ENCODE results near the gene LGALS4.
"Not testable (repeated sequence)": the region's sequence is repeated elsewhere in the genome, so short reads cannot be mapped to it uniquely, and the experiment has no call there.

Gene LGALS4

GRCh38 chr19:38842439-38843174 lies 29.9 kb upstream of the LGALS4 start:
- peak; percentile 34 for DNase-seq (ENCODE audit: low read depth)

GRCh38 chr19:38841787-38842438 lies 29.2 kb upstream of the LGALS4 start:
- DNase-seq (ENCODE audit: low read depth), result peak; percentile 24

- DNase-seq (ENCODE audit: low read depth), result no peak
These were observed 28.5 kb upstream of the LGALS4 start for GRCh38 chr19:38841180-38841766.

DNA sequence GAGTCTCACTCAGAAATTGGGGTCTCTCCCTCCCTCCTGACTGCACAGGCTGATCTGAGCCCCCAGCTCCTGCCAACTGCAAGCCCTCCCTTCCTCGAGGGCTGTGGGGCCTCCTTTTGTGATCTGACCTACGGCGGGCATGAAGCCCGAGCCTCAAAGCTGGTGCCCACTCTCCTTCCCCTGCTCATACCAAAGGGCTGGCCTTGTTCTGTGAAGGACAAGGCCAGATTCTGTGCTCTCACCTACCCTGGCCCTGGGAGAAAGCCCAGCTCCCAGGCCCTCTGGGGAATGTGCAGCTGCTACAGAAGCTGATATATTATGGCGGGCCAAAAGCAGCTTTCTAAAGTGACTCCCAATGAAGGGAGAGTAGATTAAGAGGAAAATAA lies 27.8 kb upstream of the LGALS4 start:
- no peak for DNase-seq (ENCODE audit: low read depth)

DNA sequence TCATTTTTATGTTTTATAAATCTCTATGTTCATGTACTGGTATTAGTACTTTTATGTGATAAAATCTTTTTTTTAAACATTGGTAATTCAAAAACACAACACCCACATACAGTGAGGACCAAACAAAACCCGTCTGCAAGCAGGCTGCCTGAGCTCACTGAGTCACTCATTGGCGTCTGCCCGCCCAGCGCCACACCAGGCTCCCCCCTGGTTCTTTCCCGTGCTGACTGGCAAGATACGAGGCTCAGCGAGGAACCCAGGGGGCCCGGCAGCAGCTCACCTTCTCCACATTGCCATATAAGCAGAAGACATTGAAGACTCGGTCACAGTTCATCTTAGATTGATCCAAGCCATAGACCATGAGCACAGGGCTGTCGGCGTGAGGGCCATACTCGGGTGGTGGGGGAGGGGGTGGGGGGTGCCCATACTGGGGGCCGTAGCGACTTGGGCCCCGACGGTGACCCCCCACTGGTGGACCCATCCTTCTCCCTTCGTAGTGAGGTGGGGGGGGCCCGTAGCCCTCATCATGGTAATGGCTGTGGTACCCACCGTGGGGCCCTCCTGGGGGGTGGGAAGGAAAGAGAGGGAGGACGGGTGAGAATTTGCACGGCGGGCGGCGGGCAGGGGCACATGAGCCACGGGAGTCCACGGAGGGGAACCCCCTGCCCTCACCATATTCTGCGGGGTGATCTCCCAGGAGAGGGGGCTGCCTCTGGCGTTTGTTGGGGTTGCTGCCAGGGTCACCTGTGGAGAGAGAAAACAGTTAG lies 27.3 kb upstream of the LGALS4 start:
- DNase-seq (ENCODE audit: low read depth), result no peak

DNA sequence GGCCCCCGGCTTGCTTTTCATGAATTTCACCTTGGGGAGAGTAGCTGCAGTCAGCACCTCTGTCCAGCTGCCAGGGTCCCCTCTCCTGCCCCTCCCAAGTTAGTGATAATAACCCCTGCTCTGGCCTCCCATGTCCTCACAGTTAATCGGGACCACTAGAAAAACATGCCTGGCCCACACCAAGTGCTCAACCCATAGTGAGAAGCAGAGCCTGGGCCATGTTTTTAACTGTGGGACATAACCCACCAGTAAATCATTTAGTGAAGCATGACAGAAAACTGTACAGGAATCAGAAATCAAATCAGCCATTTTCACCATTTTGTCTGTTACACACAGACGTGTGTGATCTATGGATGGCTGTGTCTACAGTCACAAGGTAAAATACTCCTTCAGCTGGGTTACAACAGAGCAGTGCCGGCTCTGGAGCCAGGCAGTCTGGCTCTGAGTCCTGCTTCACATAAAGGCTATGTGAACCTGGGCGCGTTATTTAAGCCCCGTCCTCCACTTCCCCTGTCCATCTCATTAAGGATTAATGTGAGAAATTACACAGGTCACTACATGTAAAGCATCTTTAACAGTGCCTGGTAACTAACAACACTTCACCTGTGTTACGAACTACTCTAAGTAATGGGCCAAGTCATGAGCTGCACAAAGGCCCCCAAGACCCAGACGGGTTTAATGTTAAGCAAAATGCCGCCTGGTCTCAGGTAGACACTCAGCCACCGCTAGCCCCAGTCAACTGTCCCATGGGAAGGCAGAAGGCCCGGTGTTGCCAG lies 26.4 kb upstream of the LGALS4 start:
- DNase-seq (ENCODE audit: low read depth), result no peak

DNA sequence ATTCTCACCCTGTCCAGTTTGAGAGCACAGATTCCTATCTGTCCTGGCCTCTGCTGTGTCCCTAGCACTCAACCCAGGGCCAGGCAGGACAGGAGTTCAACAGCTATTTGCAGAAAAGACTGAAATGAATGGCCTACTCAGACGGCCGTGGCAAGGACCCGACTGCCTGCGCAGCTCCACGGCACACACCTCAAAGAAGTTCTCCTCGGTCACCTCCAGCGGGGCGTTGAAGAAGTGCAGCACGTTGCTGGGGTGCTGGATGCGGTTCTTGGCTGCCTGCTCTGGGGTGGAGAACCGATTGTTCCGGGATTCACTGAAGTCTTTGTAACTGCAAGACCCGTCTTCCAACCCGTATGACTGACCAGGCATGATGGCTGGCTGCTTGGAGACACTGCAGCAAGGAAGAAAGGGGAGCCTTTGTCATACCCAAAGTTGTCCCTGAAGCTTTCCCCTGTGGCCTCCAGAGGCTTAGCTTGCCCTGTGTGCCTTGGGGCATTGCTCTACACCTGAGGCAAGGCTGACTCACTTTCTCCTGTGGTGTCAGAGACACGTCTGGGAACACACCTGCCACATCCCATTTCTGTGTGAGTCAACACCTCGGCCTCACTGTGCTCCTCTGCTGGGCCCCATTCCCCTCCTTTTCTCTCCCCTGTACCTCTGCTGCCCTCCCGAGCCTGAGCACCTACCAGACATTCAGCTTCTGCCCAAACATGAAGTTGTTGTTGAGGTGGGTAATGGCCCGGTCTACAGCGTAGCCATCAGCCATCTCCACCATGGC lies 25.7 kb upstream of the LGALS4 start:
- peak; percentile 43 for DNase-seq (ENCODE audit: low read depth)

DNA sequence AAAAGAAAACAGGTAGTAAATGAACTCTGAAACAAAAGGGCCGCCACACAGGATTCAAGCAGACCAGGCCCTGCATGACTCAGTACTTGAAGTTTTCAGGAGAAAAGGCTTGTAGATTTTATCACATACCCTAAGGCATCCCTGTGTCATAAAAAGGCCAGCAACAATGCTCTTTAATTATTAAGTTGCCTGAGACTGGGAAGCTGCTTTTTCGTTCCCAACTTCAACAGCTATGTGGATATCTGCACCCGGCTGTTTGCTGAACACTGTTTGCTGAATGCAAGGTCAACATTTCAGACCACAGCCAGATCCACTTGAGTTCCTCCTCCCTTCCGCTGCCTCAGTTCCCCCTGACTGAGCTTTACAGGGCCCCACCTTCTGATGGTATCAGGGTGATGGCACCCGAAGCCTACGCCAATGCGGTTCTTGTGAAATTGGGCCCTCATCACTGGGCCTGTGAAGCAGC lies 24.9 kb upstream of the LGALS4 start:
- no peak for DNase-seq (ENCODE audit: low read depth)

- DNase-seq (ENCODE audit: low read depth), result no peak
These were observed 24.4 kb upstream of the LGALS4 start for GRCh38 chr19:38836983-38837626.

GRCh38 chr19:38836159-38836982 lies 23.6 kb upstream of the LGALS4 start:
- DNase-seq (ENCODE audit: low read depth), result no peak

- DNase-seq (ENCODE audit: low read depth), result no peak
These were observed 21.8 kb upstream of the LGALS4 start for GRCh38 chr19:38834590-38834989.

- no peak for DNase-seq (ENCODE audit: low read depth)
These were observed 21.4 kb upstream of the LGALS4 start for GRCh38 chr19:38834104-38834490.

- DNase-seq (ENCODE audit: low read depth), result no peak
These were observed 20.3 kb upstream of the LGALS4 start for GRCh38 chr19:38833092-38833425.

- DNase-seq (ENCODE audit: low read depth), result no peak
These were observed 18.4 kb upstream of the LGALS4 start for GRCh38 chr19:38831142-38831605.

DNA sequence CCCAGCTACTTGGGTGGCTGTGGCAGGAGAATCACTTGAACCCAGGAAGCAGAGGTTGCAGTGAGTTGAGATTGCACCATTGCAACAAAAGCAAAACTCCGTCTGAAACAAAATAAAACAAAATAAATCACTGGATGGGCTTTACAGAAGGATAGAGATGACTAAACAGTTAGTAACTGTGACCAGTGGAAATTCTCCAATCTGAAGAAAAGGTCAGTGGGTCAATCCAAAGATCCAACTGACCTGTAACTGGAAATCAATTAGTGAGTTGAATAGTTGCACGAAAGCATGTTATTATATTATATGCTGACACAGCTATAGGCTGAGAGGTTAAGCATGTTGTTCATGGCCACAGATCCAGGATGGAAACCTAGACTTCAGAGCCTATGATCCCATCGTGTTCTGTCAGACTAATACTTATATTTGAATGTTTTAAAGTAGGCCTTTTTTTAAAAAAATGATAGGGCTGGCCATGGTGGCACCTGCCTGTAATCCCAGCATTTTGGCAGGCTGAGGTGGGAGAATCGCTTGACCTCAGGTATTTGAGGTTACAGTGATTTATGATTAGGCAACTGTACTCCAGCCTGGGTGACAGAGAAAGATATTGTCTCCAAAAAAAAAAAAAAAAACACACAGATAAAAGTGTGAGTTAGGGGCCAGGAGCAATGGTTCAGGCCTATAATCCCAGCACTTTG lies 17.4 kb upstream of the LGALS4 start:
- no peak for DNase-seq (ENCODE audit: low read depth)

DNA sequence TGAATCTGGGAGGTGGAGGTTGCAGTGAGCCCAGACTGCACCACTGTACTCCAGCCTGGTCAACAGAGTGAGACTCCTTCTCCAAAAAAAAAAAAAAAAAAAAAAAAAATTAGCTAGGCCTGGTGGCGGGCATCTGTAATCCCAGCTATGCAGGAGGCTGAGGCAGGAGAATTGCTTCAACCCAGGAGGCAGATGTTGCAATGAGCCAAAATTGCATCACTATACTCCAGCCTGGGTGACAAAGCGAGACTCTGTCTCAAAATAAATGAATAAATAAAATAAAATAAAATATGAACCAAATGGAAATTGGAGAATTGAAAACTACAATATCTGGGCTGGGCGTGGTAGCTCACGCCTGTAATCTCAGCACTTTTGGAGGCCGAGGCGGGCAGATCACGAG lies 16.5 kb upstream of the LGALS4 start:
- not testable (repeated sequence) for DNase-seq (ENCODE audit: low read depth)

GRCh38 chr19:38826856-38827551 lies 14.3 kb upstream of the LGALS4 start:
- DNase-seq (ENCODE audit: low read depth), result no peak

GRCh38 chr19:38825936-38826335 lies 13.2 kb upstream of the LGALS4 start:
- not testable (repeated sequence) for DNase-seq (ENCODE audit: low read depth)

All from activated T-helper 9 cell treated with anti-CD3 and anti-CD28 coated beads, Interleukin-2, amount 50 U/mL, for 16 hours (primary cell).